ENCODE measurements around the gene IPO4.

The IPO4 gene

DNA sequence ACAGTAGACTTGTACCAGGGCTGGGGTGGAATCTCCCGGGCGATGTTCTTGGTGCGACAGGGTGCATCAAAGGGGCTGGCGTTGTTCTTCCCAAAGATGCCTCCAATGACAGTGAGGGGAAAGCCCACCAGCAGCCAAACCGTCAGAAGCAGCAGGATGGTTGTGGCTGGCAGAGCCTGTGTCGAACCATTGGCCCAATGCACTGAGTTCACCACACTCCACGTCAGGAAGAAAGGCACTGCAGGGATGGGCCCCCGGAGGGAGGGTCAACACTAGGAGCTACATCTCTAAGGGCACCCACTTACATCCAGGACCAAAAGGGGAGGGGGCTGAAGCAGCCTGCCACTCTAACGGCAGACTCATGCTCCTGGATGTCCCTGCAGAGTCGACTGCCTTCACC, 1.8 kb upstream of the IPO4 start:
- H3K4me3 ChIP-seq (replicated peaks; ENCODE audit: insufficient read depth, low read length), result no peak overlapping the region
- H3K27ac ChIP-seq (replicated peaks), result no peak overlapping the region
- no peaks in the 10 kb centered on the region for H3K27me3 ChIP-seq (ENCODE audit: insufficient read depth, poor library complexity, severe bottlenecking)
- TF ChIP-seq, protein P1, sequence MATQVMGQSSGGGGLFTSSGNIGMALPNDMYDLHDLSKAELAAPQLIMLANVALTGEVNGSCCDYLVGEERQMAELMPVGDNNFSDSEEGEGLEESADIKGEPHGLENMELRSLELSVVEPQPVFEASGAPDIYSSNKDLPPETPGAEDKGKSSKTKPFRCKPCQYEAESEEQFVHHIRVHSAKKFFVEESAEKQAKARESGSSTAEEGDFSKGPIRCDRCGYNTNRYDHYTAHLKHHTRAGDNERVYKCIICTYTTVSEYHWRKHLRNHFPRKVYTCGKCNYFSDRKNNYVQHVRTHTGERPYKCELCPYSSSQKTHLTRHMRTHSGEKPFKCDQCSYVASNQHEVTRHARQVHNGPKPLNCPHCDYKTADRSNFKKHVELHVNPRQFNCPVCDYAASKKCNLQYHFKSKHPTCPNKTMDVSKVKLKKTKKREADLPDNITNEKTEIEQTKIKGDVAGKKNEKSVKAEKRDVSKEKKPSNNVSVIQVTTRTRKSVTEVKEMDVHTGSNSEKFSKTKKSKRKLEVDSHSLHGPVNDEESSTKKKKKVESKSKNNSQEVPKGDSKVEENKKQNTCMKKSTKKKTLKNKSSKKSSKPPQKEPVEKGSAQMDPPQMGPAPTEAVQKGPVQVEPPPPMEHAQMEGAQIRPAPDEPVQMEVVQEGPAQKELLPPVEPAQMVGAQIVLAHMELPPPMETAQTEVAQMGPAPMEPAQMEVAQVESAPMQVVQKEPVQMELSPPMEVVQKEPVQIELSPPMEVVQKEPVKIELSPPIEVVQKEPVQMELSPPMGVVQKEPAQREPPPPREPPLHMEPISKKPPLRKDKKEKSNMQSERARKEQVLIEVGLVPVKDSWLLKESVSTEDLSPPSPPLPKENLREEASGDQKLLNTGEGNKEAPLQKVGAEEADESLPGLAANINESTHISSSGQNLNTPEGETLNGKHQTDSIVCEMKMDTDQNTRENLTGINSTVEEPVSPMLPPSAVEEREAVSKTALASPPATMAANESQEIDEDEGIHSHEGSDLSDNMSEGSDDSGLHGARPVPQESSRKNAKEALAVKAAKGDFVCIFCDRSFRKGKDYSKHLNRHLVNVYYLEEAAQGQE (IDR thresholded peaks at IDR 0.05; ENCODE audit: insufficient replicate concordance, low read depth), result no peak
- TF ChIP-seq CTCF (IDR thresholded peaks at IDR 0.05; ENCODE audit: insufficient read depth, low read length), result no peak
- TF ChIP-seq GABPA (IDR thresholded peaks at IDR 0.05; ENCODE audit: low read depth), result no peak
- no peak for TF ChIP-seq SPI1 (IDR thresholded peaks at IDR 0.05; ENCODE audit: borderline replicate concordance, low read depth)
- no peak for TF ChIP-seq POLR2AphosphoS5 (IDR thresholded peaks at IDR 0.05; ENCODE audit: low read depth)
- DNase-seq (ENCODE audit: low read depth in 1 of 2, low spot score in 1 of 2), result no peak

DNA sequence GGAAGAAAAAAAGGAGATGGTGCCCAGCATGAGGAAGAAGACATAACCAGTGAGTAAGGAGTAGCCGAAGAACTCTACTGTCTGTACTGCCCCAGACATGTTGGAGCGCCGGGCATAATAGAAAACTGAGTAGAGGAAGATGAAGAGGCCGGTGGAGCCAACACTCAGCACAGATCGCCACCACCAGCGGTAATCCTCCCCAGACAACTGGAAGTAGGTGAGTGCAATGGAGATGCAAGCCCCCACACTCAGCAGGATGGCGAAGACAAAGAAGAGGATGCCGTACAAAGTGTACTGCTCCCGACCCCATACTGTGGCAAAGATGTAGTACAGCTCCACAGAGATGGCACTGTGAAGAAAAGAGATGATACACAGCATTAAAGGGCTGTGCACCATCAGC, 844 bp upstream of the IPO4 start:
- no peak overlapping the region for H3K4me3 ChIP-seq (replicated peaks; ENCODE audit: insufficient read depth, low read length)
- DNase-seq (ENCODE audit: low read depth in 1 of 2, low spot score in 1 of 2), result no peak
- no peaks in the 10 kb centered on the region for H3K27me3 ChIP-seq (ENCODE audit: insufficient read depth, poor library complexity, severe bottlenecking)
- 0 out of 2 replicates have a peak overlapping the region, but pooled peaks have one; percentile 79 for H3K27ac ChIP-seq (replicated peaks)
- no peak for TF ChIP-seq CTCF (IDR thresholded peaks at IDR 0.05; ENCODE audit: insufficient read depth, low read length)
- no peak for TF ChIP-seq SPI1 (IDR thresholded peaks at IDR 0.05; ENCODE audit: borderline replicate concordance, low read depth)
- no peak for TF ChIP-seq GABPA (IDR thresholded peaks at IDR 0.05; ENCODE audit: low read depth)
- TF ChIP-seq, protein P1 (IDR thresholded peaks at IDR 0.05; ENCODE audit: insufficient replicate concordance, low read depth), result no peak
- no peak for TF ChIP-seq POLR2AphosphoS5 (IDR thresholded peaks at IDR 0.05; ENCODE audit: low read depth)

- no peak for TF ChIP-seq CTCF (IDR thresholded peaks at IDR 0.05; ENCODE audit: insufficient read depth, low read length)
- TF ChIP-seq POLR2AphosphoS5 (IDR thresholded peaks at IDR 0.05; ENCODE audit: low read depth), result no peak
- TF ChIP-seq SPI1 (IDR thresholded peaks at IDR 0.05; ENCODE audit: borderline replicate concordance, low read depth), result no peak
- TF ChIP-seq GABPA (IDR thresholded peaks at IDR 0.05; ENCODE audit: low read depth), result no peak
- TF ChIP-seq, protein P1 (IDR thresholded peaks at IDR 0.05; ENCODE audit: insufficient replicate concordance, low read depth), result no peak
- H3K27ac ChIP-seq (replicated peaks), result peak overlapping the region; percentile 79; the same call in 1 of the 2 replicates
- DNase-seq (ENCODE audit: low read depth in 1 of 2, low spot score in 1 of 2), result no peak
- no peaks in the 10 kb centered on the region for H3K27me3 ChIP-seq (ENCODE audit: insufficient read depth, poor library complexity, severe bottlenecking)
- H3K4me3 ChIP-seq (replicated peaks; ENCODE audit: insufficient read depth, low read length), result peak overlapping the region; percentile 88
Observed at GRCh38 chr14:24189059-24189375, 401 bp upstream of the IPO4 start.

All from HL-60 (cell line).